Subcutaneous adipose tissue (tissue), 4 donors: ENCODE data around the gene PNLIPRP1. TPM values are rescaled to one million over a fixed set of nuclear protein-coding genes. Genes with fewer than 3 reads are reported as not detected.

Experiments used
- total RNA-seq, 4 donors: library from RNA; depleted of rRNA; stranded (reverse); fragments of >200 nt; gene quantifications; one replicate each; pipeline ENCODE4 v1.1.0, GENCODE V29; 2016
- TF ChIP-seq, protein P1 (sequence below): fragments of 450-650 bp; IDR thresholded peaks from one replicate; pipeline ENCODE4 v1.5.1; 2016; ENCODE audit warnings: low read depth, mild to moderate bottlenecking, control low read depth, antibody characterized with exemption, moderate library complexity

The PNLIPRP1 gene
- total RNA-seq, 4 donors from 2014 or later = not detected

- TF ChIP-seq, protein P1, sequence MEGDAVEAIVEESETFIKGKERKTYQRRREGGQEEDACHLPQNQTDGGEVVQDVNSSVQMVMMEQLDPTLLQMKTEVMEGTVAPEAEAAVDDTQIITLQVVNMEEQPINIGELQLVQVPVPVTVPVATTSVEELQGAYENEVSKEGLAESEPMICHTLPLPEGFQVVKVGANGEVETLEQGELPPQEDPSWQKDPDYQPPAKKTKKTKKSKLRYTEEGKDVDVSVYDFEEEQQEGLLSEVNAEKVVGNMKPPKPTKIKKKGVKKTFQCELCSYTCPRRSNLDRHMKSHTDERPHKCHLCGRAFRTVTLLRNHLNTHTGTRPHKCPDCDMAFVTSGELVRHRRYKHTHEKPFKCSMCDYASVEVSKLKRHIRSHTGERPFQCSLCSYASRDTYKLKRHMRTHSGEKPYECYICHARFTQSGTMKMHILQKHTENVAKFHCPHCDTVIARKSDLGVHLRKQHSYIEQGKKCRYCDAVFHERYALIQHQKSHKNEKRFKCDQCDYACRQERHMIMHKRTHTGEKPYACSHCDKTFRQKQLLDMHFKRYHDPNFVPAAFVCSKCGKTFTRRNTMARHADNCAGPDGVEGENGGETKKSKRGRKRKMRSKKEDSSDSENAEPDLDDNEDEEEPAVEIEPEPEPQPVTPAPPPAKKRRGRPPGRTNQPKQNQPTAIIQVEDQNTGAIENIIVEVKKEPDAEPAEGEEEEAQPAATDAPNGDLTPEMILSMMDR = no peak
Measured at GRCh38 chr10:116599991-116600390, 9.2 kb downstream of the PNLIPRP1 start.

- TF ChIP-seq, protein P1 = no peak
Measured at GRCh38 chr10:116602648-116603400, 12.1 kb downstream of the PNLIPRP1 start.

DNA sequence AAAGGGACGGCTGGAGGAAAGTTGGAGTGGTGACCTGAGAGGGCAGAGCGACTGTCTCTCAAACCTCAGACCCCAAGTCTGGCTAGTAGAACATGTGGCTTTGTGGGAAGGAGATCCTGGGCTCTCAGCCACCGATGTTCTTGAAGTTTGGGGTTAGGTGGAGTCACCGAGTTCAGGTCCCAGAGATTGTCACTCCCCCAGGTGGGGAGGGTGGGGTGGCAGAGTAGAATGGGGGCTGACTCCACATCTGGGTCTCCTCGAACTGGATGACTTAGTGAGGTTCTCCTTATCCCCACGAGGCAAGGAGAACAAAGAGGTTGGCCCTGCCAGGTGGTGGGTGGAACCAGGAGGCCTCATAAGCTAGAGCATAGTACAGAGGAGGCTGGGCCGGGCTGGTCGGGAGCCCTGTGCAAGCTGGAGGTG is 15.3 kb downstream of the PNLIPRP1 start:
- TF ChIP-seq, protein P1 = no peak

GRCh38 chr10:116607336-116607735 is 16.6 kb downstream of the PNLIPRP1 start:
- TF ChIP-seq, protein P1 = no peak

GRCh38 chr10:116608686-116609594 is 18.2 kb downstream of the PNLIPRP1 start:
- TF ChIP-seq, protein P1 = no peak

- TF ChIP-seq, protein P1 = no peak
Measured at GRCh38 chr10:116610443-116611152, 19.8 kb downstream of the PNLIPRP1 start.
